ENCODE measurements around the gene MYH16. TPM values are rescaled to one million over a fixed set of nuclear protein-coding genes. Genes with fewer than 3 reads are reported as not detected.

The MYH16 gene
- total and polyA plus RNA-seq, 9 of the 15 experiments (the other 6 are each of a cell fraction or from before 2014, with no cell fraction given), result 0.09 TPM; not detected in 8

DNA sequence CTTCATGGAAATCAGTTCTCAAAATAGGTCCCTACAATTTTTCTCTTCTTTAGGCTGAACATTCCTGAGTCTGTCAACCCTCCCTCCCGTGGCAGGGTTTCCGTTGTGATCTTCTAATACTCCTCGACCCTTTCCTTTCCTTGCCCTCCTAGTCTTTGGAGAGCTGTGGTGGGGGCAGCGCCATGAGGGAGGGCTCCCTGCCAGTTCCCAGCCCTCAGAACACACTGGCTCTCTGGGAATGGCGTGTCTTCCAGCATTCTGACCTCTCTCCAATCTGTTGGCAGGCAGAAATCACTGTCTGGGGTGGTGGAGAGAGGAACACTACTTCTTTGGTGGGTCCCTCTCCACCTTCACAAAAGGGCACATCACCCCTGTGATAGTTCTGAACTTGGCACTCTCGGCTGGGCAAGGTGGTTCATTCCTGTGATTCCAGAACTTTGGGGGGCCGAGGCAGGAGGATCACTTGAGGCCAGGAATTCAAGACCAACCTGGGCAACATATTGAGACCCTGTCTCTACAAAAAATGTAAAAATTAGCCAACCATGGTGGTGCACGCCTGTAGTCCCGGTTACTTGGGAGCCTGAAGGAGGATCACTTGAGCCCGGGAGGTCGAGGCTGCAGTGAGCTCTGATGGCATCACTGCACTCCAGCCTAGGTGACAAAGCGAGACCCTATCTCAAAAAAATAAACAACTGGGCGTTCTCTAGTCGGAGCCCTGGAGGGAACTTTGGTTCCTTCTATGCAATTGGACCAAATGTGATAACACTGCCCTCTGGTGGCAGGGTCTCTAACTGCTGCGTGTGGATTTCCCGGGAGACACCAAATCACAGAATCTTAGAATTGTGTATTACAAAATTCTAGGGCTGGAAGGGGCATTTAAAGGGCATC lies 39.9 kb downstream of the MYH16 start:
- DNase-seq (ENCODE audit: extremely low read depth in 1 of 4, low spot score in 3 of 4) (peak; percentile 79 to 85 (median 80)), FAIRE-seq (peak; percentile 92), ATAC-seq (peak; percentile 89)
- Histone ChIP-seq H3K27me3 (ENCODE audit: control insufficient read depth in 2 of 2, insufficient read depth in 2 of 2, low read length in 2 of 2) (peaks cover 22 to 31% of the 10 kb centered on the region in 2 experiments), H3K4me1 (replicated peaks in 1 of 2; ENCODE audit: control insufficient read depth in 2 of 2, insufficient read depth in 2 of 2, low read length in 2 of 2) (no peaks in the 10 kb centered on the region; a peak in 1 of 5 replicates), H3K4me3 (no peak overlapping the region), H3K27ac (ENCODE audit: extremely low read depth, low read depth, low read length) (no peak overlapping the region), H3K4me2 (ENCODE audit: insufficient read depth, low read length) (no peak overlapping the region), H4K20me1 (replicated peaks; ENCODE audit: control insufficient read depth, insufficient read depth, low read length) (no peaks in the 10 kb centered on the region; the same call in 1 of the 2 replicates), H3K9me1 (ENCODE audit: control insufficient read depth, insufficient read depth, low read length) (no peaks in the 10 kb centered on the region), H3K36me3 (ENCODE audit: control insufficient read depth, insufficient read depth, low read length) (no peaks in the 10 kb centered on the region), H3K9ac (ENCODE audit: insufficient read depth in 1 of 2, low read depth in 2 of 2, low read length in 2 of 2) (no peak overlapping the region), H3K79me2 (ENCODE audit: control insufficient read depth, insufficient read depth, low read length) (no peaks in the 10 kb centered on the region), H2AFZ (ENCODE audit: low read depth, low read length) (no peak overlapping the region), H3K9me3 (replicated peaks; ENCODE audit: control insufficient read depth, insufficient read depth, low read depth, low read length) (no peaks in the 10 kb centered on the region; the same call in 1 of the 2 replicates)
- in situ Hi-C loops (cut with MboI) (no loop called here), intact Hi-C loops (cut with micrococcal nuclease) (loop anchor here (1.0 kb wide), 2 partner anchors 38 to 272 kb away; no protein-coding TSS in a partner anchor)
- CTCF ChIA-PET (ENCODE audit: low intra/inter-chr PET ratio), result interaction anchor here (0.5 to 4.5 kb wide), 5 partner anchors 37 to 436 kb away, joined by 3 to 56 read pairs (median 3); no protein-coding TSS in a partner anchor
- 11% methylated on average over 16 of the region's 16 CpGs for WGBS (ENCODE audit: insufficient coverage, low coverage, missing lambda C conversion rate)
- POLR2A ChIA-PET, result interaction anchor here (0.6 kb wide), 1 partner anchor 373 kb away, joined by 4 read pairs; no protein-coding TSS in a partner anchor
- BruUV-seq (replicated peaks), result no TSS peak
- TF ChIP-seq CREBBP (IDR thresholded peaks at IDR 0.05; ENCODE audit: low read depth, low read length) (no peak), EP400 (IDR thresholded peaks at IDR 0.05) (no peak), POLR2A (conservative IDR thresholded peaks at IDR 0.05) (no peak), CXXC5 (CRISPR knock-in tag; IDR thresholded peaks at IDR 0.05) (0 out of 2 replicates have a peak, but pooled peaks have one; percentile 16), ZNF133 (CRISPR knock-in tag; IDR thresholded peaks at IDR 0.05) (no peak), ZNF644 (tag; IDR thresholded peaks at IDR 0.05; ENCODE audit: low read depth) (no peak), SMC3 (conservative IDR thresholded peaks at IDR 0.05; ENCODE audit: insufficient read depth, low read depth, low read length) (peak; percentile 89), TCF7 (IDR thresholded peaks at IDR 0.05; ENCODE audit: borderline replicate concordance) (0 out of 2 replicates have a peak, but pooled peaks have one; percentile 33), HDGF (IDR thresholded peaks at IDR 0.05) (no peak), PHF8 (IDR thresholded peaks at IDR 0.05; ENCODE audit: borderline replicate concordance, low read length) (no peak), TARDBP (IDR thresholded peaks at IDR 0.05) (0 out of 2 replicates have a peak, but pooled peaks have one; percentile 46), LCOR (CRISPR knock-in tag; IDR thresholded peaks at IDR 0.05) (peak; percentile 67; the same call in 1 of the 2 replicates), HCFC1 (IDR thresholded peaks at IDR 0.05; ENCODE audit: low read depth, low read length) (no peak), ARID1B (IDR thresholded peaks at IDR 0.05) (no peak), SRSF7 (optimal IDR thresholded peaks at IDR 0.05; ENCODE audit: low read depth, low read length) (no peak), MCM3 (IDR thresholded peaks at IDR 0.05) (no peak), CHD2 (IDR thresholded peaks at IDR 0.05; ENCODE audit: low read depth, low read length) (no peak), GATA2 (CRISPR knock-in tag; IDR thresholded peaks at IDR 0.05) (no peak), ZNF217 (CRISPR knock-in tag; IDR thresholded peaks at IDR 0.05) (no peak), TEAD4 (IDR thresholded peaks at IDR 0.05; ENCODE audit: low read length) (peak; percentile 32; the same call in 1 of the 2 replicates), TEAD4 (CRISPR knock-in tag; IDR thresholded peaks at IDR 0.05; ENCODE audit: borderline replicate concordance) (no peak), CREM (IDR thresholded peaks at IDR 0.05; ENCODE audit: low read depth) (peak; percentile 46; the same call in 1 of the 2 replicates)
- TF ChIP-seq, protein P1, sequence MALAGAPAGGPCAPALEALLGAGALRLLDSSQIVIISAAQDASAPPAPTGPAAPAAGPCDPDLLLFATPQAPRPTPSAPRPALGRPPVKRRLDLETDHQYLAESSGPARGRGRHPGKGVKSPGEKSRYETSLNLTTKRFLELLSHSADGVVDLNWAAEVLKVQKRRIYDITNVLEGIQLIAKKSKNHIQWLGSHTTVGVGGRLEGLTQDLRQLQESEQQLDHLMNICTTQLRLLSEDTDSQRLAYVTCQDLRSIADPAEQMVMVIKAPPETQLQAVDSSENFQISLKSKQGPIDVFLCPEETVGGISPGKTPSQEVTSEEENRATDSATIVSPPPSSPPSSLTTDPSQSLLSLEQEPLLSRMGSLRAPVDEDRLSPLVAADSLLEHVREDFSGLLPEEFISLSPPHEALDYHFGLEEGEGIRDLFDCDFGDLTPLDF (CRISPR knock-in tag; IDR thresholded peaks at IDR 0.05), result no peak
- TF ChIP-seq, protein P2, sequence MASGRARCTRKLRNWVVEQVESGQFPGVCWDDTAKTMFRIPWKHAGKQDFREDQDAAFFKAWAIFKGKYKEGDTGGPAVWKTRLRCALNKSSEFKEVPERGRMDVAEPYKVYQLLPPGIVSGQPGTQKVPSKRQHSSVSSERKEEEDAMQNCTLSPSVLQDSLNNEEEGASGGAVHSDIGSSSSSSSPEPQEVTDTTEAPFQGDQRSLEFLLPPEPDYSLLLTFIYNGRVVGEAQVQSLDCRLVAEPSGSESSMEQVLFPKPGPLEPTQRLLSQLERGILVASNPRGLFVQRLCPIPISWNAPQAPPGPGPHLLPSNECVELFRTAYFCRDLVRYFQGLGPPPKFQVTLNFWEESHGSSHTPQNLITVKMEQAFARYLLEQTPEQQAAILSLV (tag; IDR thresholded peaks at IDR 0.05), result no peak

All from K562 (cell line).